Activated CD4-positive, alpha-beta T cell treated with anti-CD3 and anti-CD28 coated beads, Interleukin-2, amount 10 ng/mL, durations not matched to agents 24 days and 14 days (primary cell): Measurements from ENCODE around the gene ARHGEF3. TPM values are rescaled to one million over a fixed set of nuclear protein-coding genes. Genes with fewer than 3 reads are reported as not detected.

Experiments used
- DNase-seq: peaks from one replicate; pipeline ENCODE4 v3.0.0; 2022
- H3K27ac Mint-ChIP-seq: one replicate; pipeline ENCODE4 v1.8.0; 2022; ENCODE audit warnings: mild to moderate bottlenecking, mixed read lengths
- H3K27me3 Mint-ChIP-seq: one replicate; pipeline ENCODE4 v1.8.0; 2022; ENCODE audit warnings: mixed read lengths
- H3K36me3 Mint-ChIP-seq: one replicate; pipeline ENCODE4 v1.8.0; 2022; ENCODE audit warnings: low read depth, mild to moderate bottlenecking, mixed read lengths
- H3K4me1 Mint-ChIP-seq: one replicate; pipeline ENCODE4 v1.8.0; 2021; ENCODE audit warnings: mixed read lengths
- H3K4me3 Mint-ChIP-seq: one replicate; pipeline ENCODE4 v1.8.0; 2022; ENCODE audit warnings: mild to moderate bottlenecking, moderate library complexity, mixed read lengths
- H3K9me3 Mint-ChIP-seq: one replicate; pipeline ENCODE4 v1.8.0; 2021; ENCODE audit warnings: mixed read lengths
- intact Hi-C: fragments of 100-400 bp; cut with micrococcal nuclease; formaldehyde crosslinking; loops from one replicate; pipeline ENCODE4 v1.15.1; 2023
- total RNA-seq: library from RNA; stranded (reverse); gene quantifications from 2 replicates; pipeline ENCODE4 v1.2.3, GENCODE V29; 2022

Gene ARHGEF3
- total RNA-seq, 1 donor from 2014 or later, result 54.4 TPM

DNA sequence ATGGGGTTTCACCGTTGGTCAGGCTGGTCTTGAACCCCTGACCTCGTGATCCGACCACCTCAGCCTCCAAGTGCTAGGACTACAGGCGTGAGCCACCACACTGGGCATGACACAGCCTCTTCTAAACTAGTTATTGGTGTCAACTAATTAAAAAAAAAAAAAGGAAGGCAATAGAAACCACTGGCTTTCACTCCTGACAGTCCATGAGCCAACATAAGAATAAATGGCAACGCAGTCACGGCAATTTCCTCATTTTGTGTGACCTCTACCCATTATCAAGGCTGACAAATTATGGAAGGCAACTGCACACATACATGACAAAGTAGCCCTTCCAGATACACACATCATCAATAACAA, 5.9 kb downstream of the ARHGEF3 start:
- intact Hi-C loops, result loop anchor here (5.0 kb wide), 1 partner anchor 239 kb away; the partner anchor contains the start of gene CCDC66
- Mint-ChIP-seq H3K36me3 (peaks cover 53% of the 10 kb centered on the region), H3K4me3 (peak overlapping the region; percentile 97), H3K9me3 (peaks cover 3% of the 10 kb centered on the region), H3K4me1 (peaks cover 61% of the 10 kb centered on the region), H3K27ac (peak overlapping the region; percentile 15), H3K27me3 (no peaks in the 10 kb centered on the region)
- DNase-seq, result no peak

DNA sequence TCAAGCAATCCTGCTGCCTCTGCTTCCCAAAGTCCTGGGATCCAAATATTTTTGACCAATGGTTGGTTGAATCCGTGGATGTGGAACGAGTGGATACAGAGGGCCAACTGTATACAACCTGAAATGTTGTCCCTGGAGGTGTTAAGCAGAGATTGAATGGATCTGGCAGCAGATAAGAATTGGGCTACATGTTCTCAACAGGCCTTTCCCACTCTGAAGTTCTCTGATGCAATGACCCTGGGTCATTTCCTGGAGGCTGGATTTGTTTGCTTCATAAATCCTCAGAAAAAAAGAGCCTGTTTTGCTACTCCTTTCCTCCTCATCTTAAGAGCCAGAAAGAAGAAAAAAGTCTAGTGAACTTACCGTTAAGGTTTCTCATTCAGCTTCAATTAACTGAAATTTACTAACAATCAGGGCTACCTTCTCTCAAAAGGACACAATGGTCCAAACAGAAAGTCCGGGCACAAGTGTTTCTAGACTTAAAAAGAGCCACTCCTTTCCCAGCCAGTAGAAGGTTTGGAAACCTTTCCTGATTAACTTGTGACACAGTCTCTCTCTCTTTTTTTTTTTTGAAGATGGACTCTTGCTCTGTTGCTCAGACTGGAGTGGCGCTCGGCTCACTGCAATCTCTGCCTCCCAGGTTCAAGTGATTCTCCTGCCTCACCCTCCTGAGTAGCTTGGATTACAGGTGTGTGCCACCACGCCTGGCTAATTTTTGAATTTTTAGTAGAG, 6.5 kb downstream of the ARHGEF3 start:
- peaks cover 3% of the 10 kb centered on the region for H3K9me3 Mint-ChIP-seq
- no peak for DNase-seq
- H3K4me1 Mint-ChIP-seq, result peaks cover 61% of the 10 kb centered on the region
- H3K36me3 Mint-ChIP-seq, result peaks cover 51% of the 10 kb centered on the region
- intact Hi-C loops, result loop anchor here (5.0 kb wide), 1 partner anchor 238 kb away; the partner anchor contains the start of gene CCDC66
- H3K27me3 Mint-ChIP-seq, result no peaks in the 10 kb centered on the region
- peak overlapping the region; percentile 97 for H3K4me3 Mint-ChIP-seq
- peak overlapping the region; percentile 78 for H3K27ac Mint-ChIP-seq

DNA sequence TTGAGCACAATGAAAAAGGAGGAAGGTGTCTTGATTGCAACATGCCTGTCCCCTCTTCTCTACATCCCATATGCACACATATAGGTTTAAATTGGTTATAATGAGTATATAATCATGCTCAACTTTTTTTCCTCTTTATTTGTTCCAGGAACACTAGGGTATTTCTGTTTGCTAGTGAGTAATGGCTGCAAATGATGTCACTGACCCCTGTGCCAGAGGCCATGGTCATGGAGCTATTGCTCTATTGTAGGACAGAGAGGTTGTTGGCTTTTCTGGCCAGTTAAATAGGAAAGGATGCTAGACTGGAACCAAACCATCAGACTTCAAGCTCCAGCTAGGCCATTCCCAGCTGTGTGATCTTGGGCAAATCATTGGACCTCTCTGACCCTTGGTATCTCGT, 9.6 kb downstream of the ARHGEF3 start:
- Mint-ChIP-seq H3K36me3 (peaks cover 51% of the 10 kb centered on the region), H3K4me1 (peaks cover 67% of the 10 kb centered on the region), H3K27ac (peak overlapping the region; percentile 22), H3K9me3 (peaks cover 3% of the 10 kb centered on the region), H3K27me3 (no peaks in the 10 kb centered on the region), H3K4me3 (peak overlapping the region; percentile 57)
- DNase-seq, result no peak
- intact Hi-C loops, result no loop called here

DNA sequence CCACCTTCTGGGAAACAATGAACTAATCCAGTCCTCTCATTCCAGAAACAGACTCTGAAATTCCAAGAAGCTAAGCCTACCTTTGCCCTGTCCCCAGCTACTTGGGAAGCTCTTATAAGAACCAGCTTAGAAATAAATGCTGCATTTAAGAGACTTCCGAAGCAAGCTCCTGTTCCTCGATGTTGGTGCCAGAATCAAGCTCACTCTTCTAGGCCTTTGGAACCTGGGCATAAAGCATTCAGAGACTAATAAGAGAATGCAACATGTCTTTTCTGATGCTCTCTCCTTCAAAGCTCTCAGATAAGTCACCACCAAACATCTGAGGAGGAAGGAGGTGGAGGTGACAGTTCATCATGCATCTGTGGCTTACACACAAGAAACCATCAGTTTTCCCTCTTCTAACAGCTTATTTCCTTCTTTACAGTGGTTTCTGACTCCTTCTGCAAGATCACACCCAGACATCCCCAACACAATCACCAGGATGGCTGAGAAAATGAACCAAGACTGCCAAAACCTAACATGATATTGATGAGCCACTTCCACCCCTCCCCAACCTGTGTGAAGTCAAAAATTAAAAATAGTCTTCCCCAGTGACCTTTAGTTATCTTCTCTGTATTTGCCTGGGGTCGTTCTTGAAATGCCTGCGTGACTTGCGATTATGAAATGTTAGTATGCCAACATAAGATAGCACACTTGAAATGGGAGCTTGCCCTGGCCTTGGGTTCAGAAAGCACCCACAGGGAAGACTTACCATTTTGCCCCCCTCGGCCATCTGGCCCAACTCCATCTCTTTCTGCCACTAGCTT, 11.5 kb downstream of the ARHGEF3 start:
- peak overlapping the region; percentile 67 for H3K4me3 Mint-ChIP-seq
- DNase-seq, result peak; percentile 80
- peaks cover 3% of the 10 kb centered on the region for H3K9me3 Mint-ChIP-seq
- peak overlapping the region; percentile 89 for H3K27ac Mint-ChIP-seq
- intact Hi-C loops, result loop anchor here (1.0 to 2.0 kb wide), 3 partner anchors 8 to 65 kb away; no protein-coding TSS in a partner anchor
- H3K4me1 Mint-ChIP-seq, result peaks cover 71% of the 10 kb centered on the region
- H3K36me3 Mint-ChIP-seq, result peaks cover 43% of the 10 kb centered on the region
- H3K27me3 Mint-ChIP-seq, result no peaks in the 10 kb centered on the region

DNA sequence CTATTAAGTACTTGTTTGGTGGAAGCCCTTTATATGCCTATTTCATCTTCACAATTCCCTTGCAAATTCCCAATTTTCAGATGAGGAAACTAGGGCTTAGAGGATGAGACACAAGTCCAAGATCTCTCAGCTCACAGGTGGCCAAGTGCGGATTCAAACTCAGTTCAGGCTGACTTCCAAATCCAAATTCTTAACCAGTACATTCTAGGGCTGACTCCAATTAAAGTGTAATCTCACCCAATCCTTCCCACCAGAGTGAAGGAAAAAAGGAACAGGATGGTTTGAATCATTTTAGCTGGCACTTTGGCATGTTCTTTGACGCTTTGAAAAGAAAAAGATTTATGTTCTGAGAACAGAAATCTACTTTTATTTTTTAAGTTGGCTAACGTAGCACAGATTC, 12.7 kb downstream of the ARHGEF3 start:
- Mint-ChIP-seq H3K36me3 (peaks cover 42% of the 10 kb centered on the region), H3K27ac (peak overlapping the region; percentile 89), H3K4me3 (peak overlapping the region; percentile 67), H3K27me3 (no peaks in the 10 kb centered on the region), H3K9me3 (peaks cover 3% of the 10 kb centered on the region), H3K4me1 (peaks cover 80% of the 10 kb centered on the region)
- intact Hi-C loops, result loop anchor here (2.0 to 10.0 kb wide), 2 partner anchors 128 to 436 kb away; partner anchors contain the start of gene APPL1
- no peak for DNase-seq

DNA sequence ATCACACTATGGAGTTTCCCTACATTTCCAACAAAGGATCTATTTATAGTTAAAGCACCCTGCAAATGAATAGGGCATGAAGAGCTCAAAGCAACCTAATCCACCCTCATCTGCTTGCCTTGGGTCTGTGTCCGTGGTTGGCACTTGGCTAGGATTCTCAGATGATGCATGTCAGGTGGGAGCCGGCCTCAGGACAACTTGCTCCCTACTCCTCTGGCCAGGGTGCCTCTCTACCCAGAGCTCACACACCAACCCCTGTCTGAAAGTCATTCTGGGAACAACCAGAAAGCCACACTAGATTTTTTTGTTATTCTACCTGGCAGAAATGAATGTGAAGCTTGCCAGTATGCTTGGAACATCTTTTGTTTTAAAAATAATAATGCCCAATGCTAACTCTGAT, 13.2 kb downstream of the ARHGEF3 start:
- peaks cover 82% of the 10 kb centered on the region for H3K4me1 Mint-ChIP-seq
- peak overlapping the region; percentile 67 for H3K4me3 Mint-ChIP-seq
- intact Hi-C loops, result loop anchor here (1.0 to 10.0 kb wide), 4 partner anchors 30 to 436 kb away; partner anchors contain the start of gene APPL1
- peaks cover 38% of the 10 kb centered on the region for H3K36me3 Mint-ChIP-seq
- H3K9me3 Mint-ChIP-seq, result no peaks in the 10 kb centered on the region
- H3K27ac Mint-ChIP-seq, result peak overlapping the region; percentile 89
- DNase-seq, result peak; percentile 72
- no peaks in the 10 kb centered on the region for H3K27me3 Mint-ChIP-seq

DNA sequence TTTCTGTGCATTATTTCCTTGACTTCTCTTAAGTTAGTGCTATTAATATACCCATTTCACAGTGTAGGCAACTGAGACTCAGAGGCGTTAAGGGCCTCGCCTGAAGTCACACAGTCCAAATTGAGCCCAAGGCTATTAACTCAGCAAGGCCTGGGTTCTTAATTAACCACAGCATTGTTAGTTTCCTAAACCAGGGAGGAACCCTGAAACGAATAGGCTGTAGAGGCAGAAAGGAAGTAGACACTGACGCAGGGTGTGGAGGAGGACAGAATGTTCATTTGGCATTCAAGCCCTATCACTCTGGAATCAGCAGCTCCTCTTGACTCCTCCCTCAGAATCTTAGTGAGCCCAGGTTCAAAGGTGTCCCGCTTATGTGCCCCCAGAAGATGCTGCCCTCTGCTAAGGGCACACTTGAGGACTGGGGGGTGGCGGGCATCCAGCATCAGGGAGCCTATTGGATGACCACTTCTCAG, 13.9 kb downstream of the ARHGEF3 start:
- Mint-ChIP-seq H3K36me3 (peaks cover 38% of the 10 kb centered on the region), H3K27me3 (no peaks in the 10 kb centered on the region), H3K4me1 (peaks cover 89% of the 10 kb centered on the region), H3K9me3 (no peaks in the 10 kb centered on the region), H3K4me3 (peak overlapping the region; percentile 67), H3K27ac (peak overlapping the region; percentile 89)
- intact Hi-C loops, result loop anchor here (1.0 to 10.0 kb wide), 4 partner anchors 30 to 437 kb away; partner anchors contain the start of gene APPL1
- peak; percentile 77 for DNase-seq

DNA sequence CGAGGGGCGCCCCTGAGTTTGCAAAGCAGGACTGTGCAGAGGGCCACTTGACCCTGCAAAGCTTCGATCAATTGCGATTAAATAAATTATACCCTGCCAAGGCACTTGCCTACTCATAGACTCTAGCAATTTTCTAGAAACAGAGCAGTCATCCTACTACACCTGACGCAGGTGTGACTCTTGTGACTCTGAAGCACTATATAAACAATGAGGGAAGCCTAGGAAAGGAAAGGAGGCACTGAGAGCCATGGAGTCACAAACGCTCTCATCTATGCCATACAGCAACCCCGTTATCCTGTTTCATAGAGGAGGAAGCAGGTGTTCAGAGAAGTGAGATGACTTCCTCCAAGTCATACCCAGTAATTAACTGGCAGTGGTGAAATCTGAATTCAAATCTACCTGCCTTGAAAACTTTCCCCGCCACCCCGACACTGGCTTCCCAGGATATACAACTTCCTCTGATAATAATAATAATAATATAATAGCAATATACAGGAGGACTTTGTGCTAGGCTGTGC, 14.4 kb downstream of the ARHGEF3 start:
- intact Hi-C loops, result loop anchor here (10.0 kb wide), 1 partner anchor 437 kb away; the partner anchor contains the start of gene APPL1
- H3K4me3 Mint-ChIP-seq, result peak overlapping the region; percentile 62
- no peak for DNase-seq
- peak overlapping the region; percentile 87 for H3K27ac Mint-ChIP-seq
- no peaks in the 10 kb centered on the region for H3K27me3 Mint-ChIP-seq
- no peaks in the 10 kb centered on the region for H3K9me3 Mint-ChIP-seq
- H3K4me1 Mint-ChIP-seq, result peaks cover 92% of the 10 kb centered on the region
- H3K36me3 Mint-ChIP-seq, result peaks cover 35% of the 10 kb centered on the region

DNA sequence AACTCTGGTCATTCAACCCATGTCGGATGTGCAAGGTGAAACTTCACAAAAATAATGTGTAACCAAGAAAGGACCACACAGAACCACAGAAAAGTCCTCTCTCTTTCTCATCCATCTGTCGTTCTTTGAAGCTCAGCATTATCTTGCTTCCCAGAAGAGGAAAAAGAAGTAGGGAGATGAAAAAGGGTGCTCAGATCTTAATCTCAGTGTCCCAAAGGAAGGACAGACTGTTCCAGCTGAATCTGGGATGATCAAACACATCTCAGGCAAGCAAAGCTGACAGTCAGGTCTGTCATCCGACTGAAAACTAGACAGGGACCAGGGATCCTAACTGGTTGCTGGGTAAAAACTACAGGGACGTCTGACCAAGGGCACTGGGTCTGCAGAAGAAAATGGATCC, 16.2 kb downstream of the ARHGEF3 start:
- Mint-ChIP-seq H3K9me3 (peaks cover 4% of the 10 kb centered on the region), H3K4me3 (peak overlapping the region; percentile 75), H3K36me3 (peaks cover 38% of the 10 kb centered on the region), H3K27ac (peak overlapping the region; percentile 95), H3K27me3 (no peaks in the 10 kb centered on the region), H3K4me1 (peaks cover 91% of the 10 kb centered on the region)
- intact Hi-C loops, result loop anchor here (10.0 kb wide), 1 partner anchor 439 kb away; the partner anchor contains the start of gene APPL1
- no peak for DNase-seq

DNA sequence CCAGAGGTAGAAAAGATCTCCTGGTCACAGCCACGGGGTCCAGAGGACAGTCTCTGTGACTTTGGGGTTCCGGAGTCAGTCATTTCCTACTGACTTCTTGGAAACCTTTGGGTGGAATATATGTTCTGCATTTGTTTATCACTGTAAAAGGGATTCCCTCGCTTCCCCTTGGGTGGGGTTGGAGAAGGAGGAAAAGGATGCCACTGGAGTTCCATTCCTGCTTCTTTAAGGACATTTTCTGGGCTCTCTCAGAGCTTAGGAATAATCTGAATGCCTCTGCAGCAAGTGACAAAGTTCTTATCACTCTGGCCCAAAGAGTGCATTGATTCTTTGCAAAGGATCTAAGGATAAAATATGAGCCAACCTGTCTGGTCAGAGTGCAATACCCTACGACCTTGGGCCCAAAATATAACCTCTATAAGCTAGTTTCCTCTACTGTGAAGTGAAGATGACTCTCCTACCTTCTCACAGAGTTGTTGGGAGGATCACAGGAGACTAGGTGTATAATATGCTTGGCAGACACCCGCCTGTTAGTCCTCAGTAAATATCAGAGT, 17.2 kb downstream of the ARHGEF3 start:
- peak overlapping the region; percentile 95 for H3K27ac Mint-ChIP-seq
- DNase-seq, result no peak
- peaks cover 40% of the 10 kb centered on the region for H3K36me3 Mint-ChIP-seq
- peaks cover 90% of the 10 kb centered on the region for H3K4me1 Mint-ChIP-seq
- peaks cover 4% of the 10 kb centered on the region for H3K9me3 Mint-ChIP-seq
- intact Hi-C loops, result loop anchor here (1.0 to 10.0 kb wide), 3 partner anchors 31 to 440 kb away; partner anchors contain the start of gene APPL1
- H3K4me3 Mint-ChIP-seq, result peak overlapping the region; percentile 75
- H3K27me3 Mint-ChIP-seq, result no peaks in the 10 kb centered on the region

DNA sequence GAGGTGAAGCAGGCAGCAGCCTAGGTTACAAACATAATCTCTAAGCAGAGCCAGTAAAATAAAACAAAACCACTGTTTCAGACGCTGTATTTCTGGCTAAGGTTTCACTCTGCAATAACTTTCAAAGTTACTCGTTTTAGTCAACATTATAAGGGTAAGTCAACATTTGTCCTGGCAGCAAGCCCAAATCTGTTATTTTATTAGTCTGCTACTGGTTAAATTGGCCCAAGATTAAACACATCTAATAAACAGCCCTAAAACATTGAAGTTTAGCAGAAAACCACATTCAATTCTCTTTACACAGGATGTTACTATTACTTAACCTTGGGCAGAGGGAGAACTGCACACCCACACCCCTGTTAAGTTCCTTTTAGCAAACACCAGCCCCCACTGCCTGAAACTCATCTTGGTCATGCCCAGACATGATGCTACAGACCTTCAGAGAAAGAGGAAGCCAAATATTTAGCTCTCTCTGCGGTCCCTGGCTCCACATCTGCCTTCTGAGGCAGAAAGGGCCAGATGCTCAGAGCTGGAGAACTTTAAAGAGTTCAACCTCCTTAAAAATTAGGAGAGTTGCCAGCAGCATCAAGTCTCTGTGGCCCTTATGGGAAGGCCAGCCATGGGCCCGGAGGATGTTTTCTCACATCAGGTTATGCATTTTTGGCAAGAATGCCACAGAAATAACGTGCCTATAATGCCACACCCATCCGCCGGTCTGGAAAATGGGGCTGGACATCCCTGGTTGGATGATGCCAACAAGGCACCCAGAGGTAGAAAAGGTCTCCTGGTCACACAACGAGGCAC, 17.9 kb downstream of the ARHGEF3 start:
- peak overlapping the region; percentile 75 for H3K4me3 Mint-ChIP-seq
- intact Hi-C loops, result loop anchor here (1.0 to 10.0 kb wide), 5 partner anchors 16 to 441 kb away; partner anchors contain the start of gene APPL1
- H3K27ac Mint-ChIP-seq, result peak overlapping the region; percentile 95
- H3K9me3 Mint-ChIP-seq, result peaks cover 4% of the 10 kb centered on the region
- no peaks in the 10 kb centered on the region for H3K27me3 Mint-ChIP-seq
- H3K36me3 Mint-ChIP-seq, result peaks cover 38% of the 10 kb centered on the region
- DNase-seq, result peak; percentile 92
- H3K4me1 Mint-ChIP-seq, result peaks cover 87% of the 10 kb centered on the region

DNA sequence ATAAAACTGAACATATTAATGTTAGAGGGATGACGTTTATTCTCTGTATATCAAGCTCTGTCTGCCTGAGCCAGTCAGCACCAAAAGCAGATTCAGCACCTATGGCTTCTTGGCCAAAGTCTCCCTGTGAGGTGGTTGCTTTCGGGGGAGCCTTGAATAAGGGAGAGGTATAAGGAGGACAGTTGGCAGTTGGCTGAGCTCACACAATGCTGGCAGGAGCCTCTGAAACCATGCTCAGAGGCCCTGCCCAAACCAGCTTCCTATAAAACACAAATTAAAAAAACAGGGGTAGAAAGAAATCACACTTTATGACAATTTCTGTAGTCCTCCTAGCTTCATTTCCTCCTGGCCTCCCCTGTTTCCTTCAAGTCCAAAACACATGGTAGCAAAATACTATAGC, 18.8 kb downstream of the ARHGEF3 start:
- Mint-ChIP-seq H3K9me3 (peaks cover 4% of the 10 kb centered on the region), H3K4me1 (peaks cover 84% of the 10 kb centered on the region), H3K27ac (peak overlapping the region; percentile 95), H3K4me3 (peak overlapping the region; percentile 75), H3K27me3 (no peaks in the 10 kb centered on the region), H3K36me3 (peaks cover 39% of the 10 kb centered on the region)
- intact Hi-C loops, result loop anchor here (1.0 to 10.0 kb wide), 5 partner anchors 7 to 442 kb away; partner anchors contain the start of gene APPL1
- DNase-seq, result no peak
